HG03342 (cell line): Measurements from ENCODE around the gene RTKN2.

Experiments
- ATAC-seq: cut with Tn5 transposase; IDR thresholded peaks from one replicate; pipeline ENCODE4 v1.9.1; 2021; ENCODE audit warnings: mild to moderate bottlenecking, moderate library complexity; ENCODE audit not compliant: unreplicated experiment

Gene RTKN2

GRCh38 chr10:62231371-62231770 lies 37.3 kb downstream of the RTKN2 start:
- no peak for ATAC-seq

GRCh38 chr10:62230344-62231121 lies 38.1 kb downstream of the RTKN2 start:
- ATAC-seq, result no peak

GRCh38 chr10:62225362-62225761 lies 43.3 kb downstream of the RTKN2 start:
- no peak for ATAC-seq

GRCh38 chr10:62224606-62225005 lies 44.0 kb downstream of the RTKN2 start:
- no peak for ATAC-seq

GRCh38 chr10:62217683-62218082 lies 51.0 kb downstream of the RTKN2 start:
- no peak for ATAC-seq

- no peak for ATAC-seq
These were observed 54.2 kb downstream of the RTKN2 start for GRCh38 chr10:62214364-62214874.

- no peak for ATAC-seq
These were observed 62.8 kb downstream of the RTKN2 start for GRCh38 chr10:62205750-62206399.

GRCh38 chr10:62199584-62199983 lies 69.1 kb downstream of the RTKN2 start:
- ATAC-seq, result peak; percentile 89

GRCh38 chr10:62196528-62196927 lies 72.1 kb downstream of the RTKN2 start:
- ATAC-seq, result no peak

- no peak for ATAC-seq
These were observed 73.0 kb downstream of the RTKN2 start for GRCh38 chr10:62195675-62195926.

- no peak for ATAC-seq
These were observed 73.5 kb downstream of the RTKN2 start for GRCh38 chr10:62194924-62195674.

GRCh38 chr10:62193479-62193878 lies 75.2 kb downstream of the RTKN2 start:
- ATAC-seq, result no peak

GRCh38 chr10:62189131-62189530 lies 79.5 kb downstream of the RTKN2 start:
- no peak for ATAC-seq

GRCh38 chr10:62188021-62188616 lies 80.5 kb downstream of the RTKN2 start:
- peak; percentile 54 for ATAC-seq

GRCh38 chr10:62186999-62187675 lies 81.5 kb downstream of the RTKN2 start:
- ATAC-seq, result no peak

GRCh38 chr10:62185919-62186692 lies 82.5 kb downstream of the RTKN2 start:
- no peak for ATAC-seq

- ATAC-seq, result no peak
These were observed 84.5 kb downstream of the RTKN2 start for GRCh38 chr10:62183857-62184795.

GRCh38 chr10:62183442-62183841 lies 85.2 kb downstream of the RTKN2 start:
- peak; percentile 50 for ATAC-seq

GRCh38 chr10:62182595-62182994 lies 86.0 kb downstream of the RTKN2 start:
- no peak for ATAC-seq
